ENCODE data around the gene TBL1X.

The TBL1X gene

GRCh38 chrX:9587642-9588041, 122.8 kb downstream of the TBL1X start:
- H3K4me3 ChIP-seq (ENCODE audit: low read depth, low read length) = no peak overlapping the region
- TF ChIP-seq MAX (IDR thresholded peaks at IDR 0.05; ENCODE audit: low read depth, low read length) = no peak
- no peak for TF ChIP-seq CTCF (IDR thresholded peaks at IDR 0.05; ENCODE audit: low read depth, low read length)
- no peak for TF ChIP-seq POLR2A (IDR thresholded peaks at IDR 0.05; ENCODE audit: extremely low read depth, insufficient read length)
- TF ChIP-seq MYC (IDR thresholded peaks at IDR 0.05; ENCODE audit: low read depth, low read length) = no peak
- DNase-seq (ENCODE audit: low read depth) = no peak

- TF ChIP-seq POLR2A (IDR thresholded peaks at IDR 0.05; ENCODE audit: extremely low read depth, insufficient read length) (no peak), MYC (IDR thresholded peaks at IDR 0.05; ENCODE audit: low read depth, low read length) (no peak), CTCF (IDR thresholded peaks at IDR 0.05; ENCODE audit: low read depth, low read length) (no peak), MAX (IDR thresholded peaks at IDR 0.05; ENCODE audit: low read depth, low read length) (no peak)
- DNase-seq (ENCODE audit: low read depth) = no peak
- H3K4me3 ChIP-seq (ENCODE audit: low read depth, low read length) = no peak overlapping the region
Measured at GRCh38 chrX:9591496-9591895, 126.6 kb downstream of the TBL1X start.

- no peak for TF ChIP-seq MAX (IDR thresholded peaks at IDR 0.05; ENCODE audit: low read depth, low read length)
- no peak for TF ChIP-seq CTCF (IDR thresholded peaks at IDR 0.05; ENCODE audit: low read depth, low read length)
- no peak for TF ChIP-seq MYC (IDR thresholded peaks at IDR 0.05; ENCODE audit: low read depth, low read length)
- TF ChIP-seq POLR2A (IDR thresholded peaks at IDR 0.05; ENCODE audit: extremely low read depth, insufficient read length) = no peak
- no peak overlapping the region for H3K4me3 ChIP-seq (ENCODE audit: low read depth, low read length)
- DNase-seq (ENCODE audit: low read depth) = no peak
Measured at GRCh38 chrX:9593756-9594155, 128.9 kb downstream of the TBL1X start.

GRCh38 chrX:9595174-9595573, 130.3 kb downstream of the TBL1X start:
- no peak for DNase-seq (ENCODE audit: low read depth)
- H3K4me3 ChIP-seq (ENCODE audit: low read depth, low read length) = no peak overlapping the region
- TF ChIP-seq MAX (IDR thresholded peaks at IDR 0.05; ENCODE audit: low read depth, low read length) (no peak), POLR2A (IDR thresholded peaks at IDR 0.05; ENCODE audit: extremely low read depth, insufficient read length) (no peak), CTCF (IDR thresholded peaks at IDR 0.05; ENCODE audit: low read depth, low read length) (no peak), MYC (IDR thresholded peaks at IDR 0.05; ENCODE audit: low read depth, low read length) (no peak)

GRCh38 chrX:9596837-9597236, 132.0 kb downstream of the TBL1X start:
- no peak for DNase-seq (ENCODE audit: low read depth)
- no peak overlapping the region for H3K4me3 ChIP-seq (ENCODE audit: low read depth, low read length)
- no peak for TF ChIP-seq POLR2A (IDR thresholded peaks at IDR 0.05; ENCODE audit: extremely low read depth, insufficient read length)
- no peak for TF ChIP-seq MYC (IDR thresholded peaks at IDR 0.05; ENCODE audit: low read depth, low read length)
- TF ChIP-seq MAX (IDR thresholded peaks at IDR 0.05; ENCODE audit: low read depth, low read length) = no peak
- no peak for TF ChIP-seq CTCF (IDR thresholded peaks at IDR 0.05; ENCODE audit: low read depth, low read length)

Measured in NB4 (cell line).